HCT116 (cell line): ENCODE measurements around the gene SLC25A36.

ENCODE experiments used
- CEBPB ChIP-seq: IDR thresholded peaks from 2 replicates; pipeline ENCODE4 v1.6.1; 2012; ENCODE audit warnings: low read depth
- CTCF ChIP-seq, 3 experiments: fragments of 200-600 bp in 1 of 3; sonication (generic) in 1 of 3; IDR thresholded peaks in 2 of 3; conservative IDR thresholded peaks in 1 of 3; 2 replicates each; pipeline ENCODE4 v1.5.1; 2012 to 2017; ENCODE audit warnings: low read depth in 2 of 3, low read length in 2 of 3, antibody characterized with exemption in 1 of 3, borderline replicate concordance in 1 of 3, control low read depth in 1 of 3, mild to moderate bottlenecking in 1 of 3, mixed read lengths in 1 of 3, mixed run types in 1 of 3, moderate library complexity in 1 of 3; ENCODE audit not compliant: insufficient read depth in 1 of 3
- EZH2 ChIP-seq: fragments of 200-600 bp; sonication (generic); IDR thresholded peaks from 2 replicates; pipeline ENCODE4 v1.6.1; 2017; ENCODE audit warnings: antibody characterized with exemption, mixed run types
- MAX ChIP-seq: IDR thresholded peaks from 2 replicates; pipeline ENCODE4 v1.6.1; 2012
- POLR2A ChIP-seq: IDR thresholded peaks from 2 replicates; pipeline ENCODE4 v1.7.0; 2011; ENCODE audit warnings: borderline replicate concordance; ENCODE audit not compliant: insufficient read depth, insufficient read length; ENCODE audit errors: extremely low read depth
- POLR2AphosphoS5 ChIP-seq: IDR thresholded peaks from 2 replicates; pipeline ENCODE4 v1.6.1; 2011; ENCODE audit warnings: mild to moderate bottlenecking, low read depth, low read length, moderate library complexity
- SIN3A ChIP-seq: IDR thresholded peaks from 2 replicates; pipeline ENCODE4 v1.6.1; 2012; ENCODE audit warnings: low read depth
- YY1 ChIP-seq: IDR thresholded peaks from 2 replicates; pipeline ENCODE4 v1.6.1; 2011; ENCODE audit warnings: low read length, low read depth, moderate library complexity, mild to moderate bottlenecking; ENCODE audit not compliant: insufficient replicate concordance; ENCODE audit errors: extremely low read depth

DNA sequence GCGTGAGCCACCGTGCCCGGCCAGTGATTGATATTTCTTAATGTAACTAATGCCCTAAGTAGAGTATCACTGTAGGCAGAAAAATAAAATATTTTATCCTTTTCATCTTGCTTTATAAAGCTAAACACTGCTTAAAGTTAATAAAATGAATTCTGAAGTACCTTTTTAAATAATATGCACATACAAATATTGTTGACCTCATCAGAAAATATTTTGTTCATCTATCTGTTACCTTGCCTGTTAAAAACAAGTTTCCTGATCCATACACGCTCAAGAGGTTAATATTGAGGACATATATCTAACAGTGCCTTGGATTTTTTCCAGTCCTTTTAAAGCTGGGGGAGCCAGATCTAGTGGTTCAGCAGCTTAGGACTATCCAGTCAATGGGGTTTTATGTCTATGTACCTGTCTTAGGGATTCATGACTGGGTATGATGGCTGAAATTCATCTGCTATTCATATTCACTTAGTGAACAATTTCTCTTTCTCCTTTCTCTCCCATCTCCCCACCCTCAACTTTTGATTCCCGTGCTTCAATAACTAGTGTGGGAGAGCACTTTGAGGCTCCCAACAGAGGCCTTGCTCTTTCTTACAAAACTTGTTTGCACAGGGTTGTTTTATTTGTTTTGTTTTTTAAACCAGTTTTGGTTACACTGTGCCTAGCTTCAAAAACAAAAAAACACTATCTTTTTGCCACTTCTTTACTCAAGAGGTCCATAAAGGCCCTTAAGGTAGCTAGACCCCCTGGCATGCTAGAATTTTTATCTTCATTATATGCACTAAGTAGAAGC is 7.0 kb downstream of the SLC25A36 start:
- TF ChIP-seq EZH2: no peak
- TF ChIP-seq SIN3A: no peak
- TF ChIP-seq CTCF (IDR thresholded peaks at IDR 0.05 in 2 of 3, conservative IDR thresholded peaks at IDR 0.05 in 1 of 3; ENCODE audit: borderline replicate concordance in 1 of 3, insufficient read depth in 1 of 3, low read depth in 2 of 3, low read length in 2 of 3): no peak
- no peak for TF ChIP-seq POLR2A
- no peak for TF ChIP-seq CEBPB
- TF ChIP-seq YY1: no peak
- TF ChIP-seq POLR2AphosphoS5: no peak
- no peak for TF ChIP-seq MAX
